ENCODE data around the gene ASXL3.

The ASXL3 gene

DNA sequence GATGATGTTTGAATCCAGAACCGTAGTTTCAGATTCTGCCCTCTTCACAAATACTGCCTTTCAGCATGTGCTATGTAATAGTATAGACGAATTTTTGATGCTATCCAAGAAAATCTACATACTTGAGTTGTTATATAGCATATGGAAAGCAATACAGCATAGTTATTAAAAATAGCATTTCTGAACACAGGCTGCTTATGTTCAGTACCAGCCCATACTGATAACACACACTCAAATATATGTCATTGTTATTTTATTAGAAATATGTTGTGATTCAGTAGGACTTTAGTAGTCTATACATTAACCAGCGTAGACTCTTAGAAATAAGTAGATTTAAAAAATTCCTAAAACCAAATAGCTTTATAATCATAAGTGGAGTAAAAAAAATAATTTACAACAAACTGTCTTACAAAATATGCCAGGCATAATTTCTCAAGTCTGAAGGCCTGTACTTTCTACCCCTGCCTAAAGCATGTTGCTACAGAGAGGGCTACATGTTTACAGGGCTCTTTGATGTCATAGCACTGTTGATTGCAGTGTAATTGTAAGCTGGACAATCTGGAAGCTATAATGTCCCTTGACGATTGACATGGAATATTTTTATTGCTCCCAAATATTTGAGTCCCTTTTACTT lies 86.3 kb downstream of the ASXL3 start:
- DNase-seq (ENCODE audit: low spot score) = no peak

DNA sequence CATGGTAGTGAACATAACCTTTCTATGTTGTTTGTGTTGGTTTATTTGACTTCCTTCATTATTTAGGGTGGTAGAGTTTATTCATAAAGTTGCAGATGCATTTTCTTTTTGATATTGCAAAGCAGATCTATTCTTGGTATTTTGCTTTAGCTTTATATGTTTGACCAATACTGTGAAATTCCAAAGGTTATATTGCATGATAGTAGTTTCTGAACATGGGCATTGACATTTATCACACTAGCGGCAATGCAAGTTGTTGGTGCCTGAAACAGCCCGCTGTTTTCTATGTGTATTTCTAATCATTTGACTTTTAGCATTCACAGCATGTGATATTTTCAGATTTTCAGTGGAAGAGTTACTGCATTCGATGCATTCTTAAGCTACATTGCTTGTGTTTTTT lies 87.2 kb downstream of the ASXL3 start:
- no peak for DNase-seq (ENCODE audit: low spot score)

DNA sequence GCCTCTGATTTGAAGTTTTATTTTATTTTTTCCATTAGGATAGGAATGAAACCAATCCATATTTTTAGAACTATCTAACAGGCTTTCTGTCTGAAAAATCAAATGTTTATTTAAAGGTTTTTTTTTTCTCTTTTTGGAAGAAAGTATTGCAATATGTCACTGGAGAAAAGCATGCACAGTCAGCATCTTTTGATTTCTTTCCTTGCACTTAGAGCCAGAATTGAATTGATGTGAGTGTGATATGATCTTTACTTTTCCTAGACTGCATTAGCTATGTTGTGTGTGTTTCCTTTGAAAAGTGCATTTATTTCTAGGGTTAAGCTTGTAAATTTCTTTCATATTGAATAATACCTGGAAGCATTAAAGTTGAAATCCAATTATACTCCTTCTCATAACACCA lies 87.6 kb downstream of the ASXL3 start:
- DNase-seq (ENCODE audit: low spot score) = no peak

DNA sequence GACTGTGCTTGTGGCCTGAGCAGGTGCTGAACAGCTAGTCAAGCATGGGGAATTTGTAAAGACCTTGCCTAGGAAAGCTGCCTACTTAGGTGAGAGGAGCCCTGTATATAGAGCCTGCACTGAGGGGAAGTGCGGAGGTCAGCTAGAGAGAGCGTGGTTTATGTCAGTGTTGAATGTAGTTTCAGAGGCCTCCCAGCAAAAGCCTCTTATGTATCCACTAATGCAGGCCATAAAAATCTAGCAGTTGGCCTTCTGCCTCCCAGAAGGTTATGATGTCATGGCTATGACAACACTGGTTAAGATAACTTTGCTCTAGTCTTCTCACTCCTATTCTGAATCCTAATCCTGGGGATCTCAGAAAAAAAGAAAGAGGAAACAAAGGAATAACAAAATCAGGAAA lies 88.9 kb downstream of the ASXL3 start:
- DNase-seq (ENCODE audit: low spot score) = no peak

DNA sequence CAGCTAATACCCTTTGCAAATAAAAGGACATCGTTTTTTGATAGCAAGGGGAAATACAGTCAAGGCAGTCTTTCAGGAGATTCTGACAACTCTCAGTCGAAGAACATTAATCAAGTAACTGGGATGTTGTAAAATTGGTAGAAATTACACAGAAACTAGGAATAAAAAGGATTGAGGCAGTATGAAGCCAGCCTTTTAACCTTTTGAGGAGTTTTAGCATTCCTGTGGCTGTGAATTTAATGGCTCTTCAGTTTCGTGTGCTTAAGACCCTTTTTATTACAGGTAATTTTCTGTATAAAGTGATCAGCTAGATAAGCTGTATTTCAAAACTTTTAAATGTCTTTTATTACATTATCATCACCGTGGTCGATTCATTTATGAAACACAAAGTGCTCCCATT lies 91.6 kb downstream of the ASXL3 start:
- DNase-seq (ENCODE audit: low spot score) = no peak

DNA sequence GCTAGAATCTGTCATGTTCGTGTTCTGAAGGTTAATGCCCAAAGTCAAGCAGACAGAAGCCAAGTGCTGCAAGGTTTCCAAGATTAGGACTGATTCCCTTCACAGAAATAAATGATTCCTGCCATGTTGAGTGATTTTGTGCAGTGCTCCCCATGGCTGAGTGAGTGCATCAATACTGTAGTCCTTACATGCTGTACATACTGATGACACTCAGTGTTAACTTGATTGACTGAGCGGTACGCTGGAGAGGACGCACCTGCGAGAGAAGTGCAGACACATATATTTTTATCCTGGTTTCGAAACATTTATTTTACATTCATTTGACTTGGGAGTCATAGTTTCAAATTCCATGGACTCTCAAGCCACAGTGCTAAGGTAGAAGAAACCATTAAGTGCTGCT lies 92.0 kb downstream of the ASXL3 start:
- no peak for DNase-seq (ENCODE audit: low spot score)

DNA sequence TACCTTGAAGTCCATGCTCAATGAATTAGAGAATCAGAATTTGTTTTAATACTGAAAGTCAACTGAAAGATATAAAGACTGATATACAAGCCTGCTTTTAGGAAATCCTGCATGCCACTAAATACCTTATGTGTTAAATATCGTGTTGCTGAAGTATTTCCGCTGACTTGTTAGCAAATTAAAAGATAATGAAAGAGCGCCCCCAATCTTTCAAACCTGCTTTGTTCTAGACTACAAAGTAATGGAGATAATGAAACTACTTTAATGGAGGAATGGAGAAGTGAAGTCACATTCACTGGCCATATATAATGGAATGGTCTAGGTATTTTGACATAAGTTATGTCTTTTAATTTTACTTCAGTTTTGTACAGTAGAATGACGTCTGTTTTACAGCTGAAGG lies 95.7 kb downstream of the ASXL3 start:
- peak; percentile 5 for DNase-seq (ENCODE audit: low spot score)

DNA sequence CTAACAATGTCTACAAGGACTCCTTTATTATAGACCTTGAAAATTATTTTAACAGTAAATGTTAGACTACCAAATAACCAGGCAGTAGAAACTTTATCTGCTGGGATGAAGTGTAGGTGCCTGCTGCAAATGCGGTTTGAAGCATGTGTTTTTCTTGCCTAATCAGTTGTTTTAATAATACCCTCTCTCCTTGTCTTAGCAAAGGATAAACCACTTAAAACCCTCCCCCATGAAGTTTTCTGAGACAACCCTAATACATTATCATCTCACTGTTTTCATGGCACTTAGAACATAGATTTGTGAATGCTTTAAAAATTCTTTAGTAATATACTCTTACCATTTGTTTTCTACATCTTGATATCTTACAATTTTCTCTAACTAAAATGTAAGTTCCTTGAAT lies 98.6 kb downstream of the ASXL3 start:
- no peak for DNase-seq (ENCODE audit: low spot score)

DNA sequence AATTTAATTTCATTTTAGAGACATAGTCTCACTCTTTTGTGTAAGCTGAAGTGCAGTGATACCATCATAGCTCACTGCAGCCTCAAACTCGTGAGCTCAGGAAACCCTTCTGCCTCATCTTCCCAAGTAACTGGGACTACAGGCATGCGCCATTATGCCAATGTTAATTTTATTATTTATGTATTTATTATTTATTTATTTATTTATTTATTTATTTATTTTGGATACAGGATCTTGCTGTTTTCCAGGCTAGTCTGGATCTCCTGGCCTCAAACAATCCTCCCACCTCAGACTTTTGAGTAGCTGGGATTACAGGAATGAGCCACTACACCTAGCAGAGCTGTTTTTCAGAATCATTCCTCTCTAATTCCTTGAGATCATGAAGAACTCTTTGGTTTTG lies 99.9 kb downstream of the ASXL3 start:
- DNase-seq (ENCODE audit: low spot score) = no peak

DNA sequence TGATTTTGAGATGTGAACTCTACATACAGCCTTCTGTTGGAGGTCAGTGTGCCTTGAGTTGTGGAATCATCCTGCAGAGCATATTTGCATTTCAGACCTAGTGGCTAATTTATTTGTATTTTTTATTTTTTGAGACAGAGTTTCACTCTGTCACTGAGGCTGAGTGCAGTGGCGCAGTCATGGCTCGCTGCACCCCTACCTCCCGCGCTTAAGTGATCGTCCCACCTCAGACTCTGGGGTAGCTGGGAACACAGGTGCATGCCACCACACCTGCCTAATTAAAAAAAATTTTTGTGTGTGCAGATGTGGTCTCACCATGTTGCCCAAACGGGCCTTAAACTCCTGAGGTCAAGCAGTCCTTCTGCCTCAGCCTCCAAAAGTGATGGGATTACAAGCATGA lies 104.4 kb downstream of the ASXL3 start:
- no peak for DNase-seq (ENCODE audit: low spot score)

DNA sequence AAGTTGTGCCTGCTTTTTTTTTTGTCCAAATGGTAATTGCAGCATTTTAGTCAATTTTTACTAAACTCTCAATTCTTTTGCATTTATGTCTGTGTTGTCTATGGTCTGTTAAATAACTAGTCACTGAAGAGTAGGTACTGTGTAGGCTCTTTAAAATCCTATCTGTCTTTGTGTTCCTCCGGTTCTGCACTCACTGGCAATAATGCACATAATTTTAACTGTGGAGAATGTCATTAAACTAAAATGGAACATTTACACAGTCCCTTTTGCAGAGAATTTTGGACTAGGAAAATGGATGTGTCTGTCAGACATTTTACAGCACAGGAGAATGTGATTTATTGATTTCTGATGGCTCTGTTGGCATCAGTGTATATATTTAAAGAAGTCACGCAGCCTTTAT lies 116.6 kb downstream of the ASXL3 start:
- DNase-seq (ENCODE audit: low spot score) = no peak

DNA sequence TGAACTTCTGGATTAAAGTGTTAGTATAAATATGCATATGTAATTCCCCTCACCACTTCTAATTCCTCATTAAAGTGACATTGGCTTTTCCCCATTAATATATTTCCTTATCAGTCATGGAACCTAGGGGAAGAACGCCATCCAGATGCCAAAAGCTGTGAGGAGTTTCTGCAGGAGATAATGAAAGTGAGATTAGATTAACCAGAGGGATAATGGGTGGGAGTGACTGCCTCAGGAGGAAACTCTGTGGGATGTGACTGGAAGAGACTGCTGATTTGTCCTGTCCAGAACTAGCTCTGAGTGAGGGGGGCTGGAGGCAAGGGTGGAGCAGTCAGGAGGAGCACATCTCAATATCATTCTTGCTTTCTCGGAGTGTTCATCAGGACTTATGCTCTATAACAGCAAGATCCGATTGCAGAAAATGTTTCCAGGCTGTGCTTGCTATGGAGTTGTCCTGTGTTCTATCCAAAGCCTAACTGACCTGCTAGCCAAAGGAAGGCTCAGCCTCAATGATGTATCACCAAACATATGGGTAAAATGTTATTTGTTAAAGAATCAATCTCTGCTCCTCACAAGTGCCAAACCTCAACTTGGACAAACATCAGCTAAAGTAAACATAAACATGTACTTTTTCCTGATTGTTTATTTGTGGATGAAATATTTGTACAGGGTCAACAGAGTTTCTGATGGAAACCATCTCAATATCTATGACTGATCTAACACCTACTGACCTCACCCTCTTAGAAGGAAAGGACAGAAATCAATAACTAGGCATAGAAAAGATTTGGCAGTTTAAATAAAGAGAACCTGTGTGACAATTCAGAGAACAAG lies 118.5 kb downstream of the ASXL3 start:
- no peak for DNase-seq (ENCODE audit: low spot score)

DNA sequence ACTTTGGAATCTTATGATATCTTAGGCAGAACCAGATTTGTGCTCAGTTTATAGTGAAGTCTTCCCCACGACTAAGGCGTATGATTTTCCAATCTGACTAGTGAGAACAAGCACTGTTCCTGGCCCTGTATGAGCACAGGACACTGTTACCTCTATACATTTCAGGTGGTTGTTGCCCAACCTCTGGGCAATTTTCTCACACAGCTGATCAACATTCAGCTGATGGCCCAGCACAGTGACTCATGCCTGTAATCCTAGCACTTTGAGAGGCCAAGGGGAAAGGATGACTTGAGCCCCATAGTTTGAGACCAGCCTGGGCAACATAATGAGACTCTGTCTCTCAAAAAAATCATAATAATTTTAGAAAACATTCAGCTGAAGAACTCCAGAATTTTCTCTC lies 119.5 kb downstream of the ASXL3 start:
- no peak for DNase-seq (ENCODE audit: low spot score)

DNA sequence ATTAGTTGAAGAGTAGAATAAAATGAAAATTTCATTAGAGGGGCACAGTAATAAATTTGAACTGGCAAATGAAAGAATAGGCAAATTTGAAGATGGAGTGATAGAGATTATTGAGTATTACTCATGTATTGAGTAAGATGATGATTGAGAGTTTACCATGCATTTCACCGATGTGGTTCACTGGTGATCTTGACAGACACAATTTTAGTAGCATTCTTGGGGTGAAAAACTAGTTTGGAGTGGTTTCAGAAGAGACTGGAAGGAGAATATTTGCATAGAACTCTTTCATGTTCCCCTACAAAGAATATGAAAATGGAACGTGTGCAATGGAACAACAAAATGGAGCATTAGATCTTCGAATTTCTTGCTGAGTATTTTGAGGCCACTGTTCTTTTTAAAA lies 121.4 kb downstream of the ASXL3 start:
- DNase-seq (ENCODE audit: low spot score) = no peak

DNA sequence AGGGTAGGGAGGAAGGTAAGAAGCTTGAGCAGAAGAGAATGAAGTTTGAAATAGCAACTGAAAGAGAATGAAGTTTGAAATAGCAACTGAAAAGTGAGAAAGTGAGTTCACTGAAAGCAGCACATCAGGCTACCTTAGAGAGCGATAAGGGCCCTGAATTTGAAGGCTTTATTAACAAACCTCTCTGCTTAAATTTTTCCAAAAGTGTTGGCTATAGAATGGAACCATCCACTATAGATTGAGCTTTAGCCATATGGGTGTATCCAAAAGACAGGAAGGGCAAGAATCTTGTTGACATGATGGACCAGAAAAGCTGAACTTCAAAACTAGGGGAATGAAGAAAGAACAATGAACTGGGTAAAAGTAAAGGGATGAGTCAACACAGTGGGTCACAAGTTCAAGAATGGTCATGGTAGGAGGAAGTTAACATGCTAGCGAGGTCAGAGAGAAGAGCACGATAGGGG lies 122.5 kb downstream of the ASXL3 start:
- DNase-seq (ENCODE audit: low spot score) = no peak

DNA sequence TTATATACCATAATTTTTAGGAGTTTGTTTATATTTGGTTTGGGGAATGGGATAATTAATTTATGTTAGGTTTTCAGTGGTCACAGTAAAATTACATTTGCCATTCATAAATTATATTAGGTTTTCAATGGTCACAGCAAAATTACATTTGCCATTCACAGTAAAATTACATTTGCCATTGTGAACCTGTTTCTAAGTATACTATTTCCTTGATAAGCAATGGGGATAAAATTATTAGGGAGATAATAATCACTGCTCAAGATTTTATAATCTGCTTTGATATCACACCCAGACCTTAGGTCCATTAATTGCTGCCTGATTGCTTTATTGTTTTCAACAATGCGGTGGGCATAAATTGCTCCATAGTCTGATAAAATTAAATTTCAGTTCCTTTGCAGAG lies 124.6 kb downstream of the ASXL3 start:
- DNase-seq (ENCODE audit: low spot score) = no peak

DNA sequence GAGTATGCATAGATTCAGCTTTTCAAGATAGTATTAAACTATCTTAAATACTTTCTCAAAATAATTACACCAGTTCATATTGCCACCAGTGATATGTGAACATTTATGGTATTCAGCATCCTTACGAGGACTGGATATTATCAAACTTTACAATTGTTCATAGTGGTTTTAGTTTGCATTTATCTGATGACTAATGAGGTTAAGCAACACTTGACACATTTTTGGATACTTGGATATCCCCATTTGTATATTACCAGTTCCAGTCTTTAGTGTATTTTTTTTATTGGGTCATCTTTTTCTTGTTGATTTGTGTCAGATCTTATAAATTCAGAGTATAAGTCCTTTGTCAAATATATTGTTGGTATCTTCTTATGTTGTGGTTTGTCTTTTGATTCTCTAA lies 128.4 kb downstream of the ASXL3 start:
- no peak for DNase-seq (ENCODE audit: low spot score)

DNA sequence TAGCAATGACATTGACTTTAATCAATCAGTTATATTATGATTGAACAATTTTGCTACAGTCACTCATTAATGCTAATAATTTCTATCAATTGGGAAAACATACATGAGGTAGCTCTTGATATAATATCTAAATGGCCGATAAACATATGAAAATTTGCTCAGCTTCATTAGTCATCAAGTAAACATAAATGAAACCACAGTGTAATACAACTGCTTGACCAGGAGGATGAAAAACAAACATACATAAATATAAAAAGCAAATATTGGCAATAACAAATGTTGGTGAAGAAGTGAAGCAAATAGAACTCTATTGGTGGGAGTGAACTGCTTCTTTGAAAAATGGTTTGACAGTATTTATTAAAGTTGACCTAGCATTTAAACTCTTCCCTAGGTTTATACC lies 130.9 kb downstream of the ASXL3 start:
- no peak for DNase-seq (ENCODE audit: low spot score)

DNA sequence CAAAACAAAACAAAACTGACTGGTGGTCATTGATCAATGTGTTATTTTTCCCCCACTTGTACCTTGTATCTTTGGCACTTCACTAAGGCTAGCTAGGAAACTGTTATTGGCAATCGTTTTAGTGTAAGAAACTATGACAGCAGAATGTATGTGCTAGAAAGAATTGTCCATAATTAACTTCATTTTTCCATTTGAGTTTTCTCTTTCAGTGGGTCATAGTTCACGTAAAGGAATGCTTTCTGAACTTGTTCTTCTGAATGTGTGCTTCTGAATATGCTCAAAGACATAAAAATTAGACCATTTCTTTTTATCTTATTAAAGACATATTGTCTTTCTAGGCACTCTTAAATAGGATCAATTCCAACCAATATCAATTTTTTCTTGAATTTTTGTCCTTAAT lies 132.2 kb downstream of the ASXL3 start:
- DNase-seq (ENCODE audit: low spot score) = no peak

DNA sequence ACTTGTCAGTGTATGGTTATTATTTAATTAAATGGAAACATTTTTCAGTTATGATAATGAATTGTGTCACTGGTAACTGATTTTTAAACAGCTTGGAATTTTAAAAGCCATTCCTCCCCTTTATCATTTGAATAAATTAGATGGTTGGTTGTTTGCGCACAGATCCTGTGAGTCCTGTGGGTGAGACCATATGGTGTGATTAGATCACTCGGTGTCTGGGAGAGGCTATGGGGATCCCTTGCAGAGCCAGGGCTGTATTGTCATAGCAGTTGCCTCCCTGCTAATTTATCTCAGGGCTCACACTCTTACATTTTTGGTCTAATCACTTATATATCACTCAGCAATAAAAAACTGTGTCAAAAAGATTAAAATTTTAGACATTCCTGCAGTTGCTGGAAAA lies 133.5 kb downstream of the ASXL3 start:
- DNase-seq (ENCODE audit: low spot score) = no peak

DNA sequence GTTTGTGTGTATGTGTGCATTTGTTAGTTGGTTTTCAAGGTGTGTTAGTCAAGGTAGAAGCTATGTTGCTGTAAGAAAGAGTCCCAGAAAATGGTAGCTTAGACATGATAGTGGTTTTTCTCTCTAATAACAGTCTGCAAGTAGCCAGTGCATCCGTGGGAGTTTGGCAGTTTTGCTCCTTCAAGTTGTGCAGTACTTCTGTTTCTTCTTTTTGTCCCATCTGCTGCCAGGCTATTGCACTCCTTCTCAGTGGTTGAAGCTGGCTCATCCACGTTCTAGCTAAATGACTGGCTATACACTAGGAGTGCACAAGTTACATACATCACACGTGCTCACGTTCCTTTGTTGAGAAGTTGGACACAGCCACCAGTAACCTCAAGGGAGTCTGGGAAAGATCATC lies 134.7 kb downstream of the ASXL3 start:
- DNase-seq (ENCODE audit: low spot score) = no peak

DNA sequence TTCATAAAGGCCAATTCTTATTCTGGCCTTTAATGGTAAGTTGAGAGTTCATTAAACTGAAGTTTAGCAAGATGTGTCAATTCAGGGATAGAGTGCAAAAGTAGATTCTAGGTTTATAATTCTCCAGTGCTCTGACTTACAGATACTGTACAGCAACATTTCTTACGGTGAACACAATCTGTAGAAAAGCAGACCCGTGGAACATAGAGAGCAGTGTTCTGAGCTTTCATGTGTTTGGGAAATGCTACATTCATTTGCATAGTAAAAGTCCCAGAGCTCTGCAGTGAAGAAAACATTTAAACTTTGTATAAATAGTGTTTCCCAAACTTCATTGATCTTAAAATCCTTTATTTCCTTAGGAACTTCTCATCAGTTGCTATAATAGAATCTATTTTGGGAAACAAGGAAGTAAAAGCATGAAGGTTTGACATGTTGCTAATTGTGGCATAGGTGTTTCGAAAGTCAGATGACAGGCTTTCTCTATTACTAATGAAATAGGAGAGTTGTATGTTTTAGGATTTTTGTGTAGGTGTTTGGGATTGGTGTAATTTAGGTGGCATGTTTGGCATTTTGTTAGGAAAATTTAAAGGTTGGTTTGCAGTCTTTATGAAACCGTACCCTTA lies 138.2 kb downstream of the ASXL3 start:
- DNase-seq (ENCODE audit: low spot score) = no peak

DNA sequence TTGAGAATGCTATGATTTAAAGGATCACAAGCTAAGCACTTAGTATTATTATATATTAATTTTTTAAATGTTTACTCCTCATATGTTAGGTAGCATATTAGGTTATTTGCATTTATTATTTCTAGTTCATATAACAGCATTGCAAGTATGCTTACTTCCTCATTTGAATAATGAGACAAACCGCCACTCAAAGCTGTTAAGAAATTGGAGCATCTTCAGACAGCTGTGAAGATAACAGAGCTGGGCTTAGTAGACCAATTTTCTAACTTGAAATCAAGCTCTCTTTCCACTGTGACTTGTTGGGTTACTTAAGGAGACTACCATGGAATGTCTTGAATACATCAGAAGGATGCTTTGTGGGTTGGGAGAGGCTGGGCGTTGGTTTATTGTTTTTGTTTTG lies 139.3 kb downstream of the ASXL3 start:
- no peak for DNase-seq (ENCODE audit: low spot score)

Measured in globus pallidus (tissue), 1 donor.